AG10803 (cell line): Measurements from ENCODE around the gene UBE2A.

ENCODE experiments used
- DNase-seq: peaks from one replicate; pipeline ENCODE4 v3.0.0; 2010; ENCODE audit warnings: low read depth
- H3K4me3 ChIP-seq: 2 replicates; pipeline ENCODE4 v1.5.1; 2011; ENCODE audit warnings: mild to moderate bottlenecking, low read length, control low read depth
- TF ChIP-seq, protein P1 (sequence below): conservative IDR thresholded peaks from 2 replicates; pipeline ENCODE4 v1.5.1; 2011; ENCODE audit warnings: mild to moderate bottlenecking, low read length, control low read depth, inconsistent platforms

UBE2A gene

DNA sequence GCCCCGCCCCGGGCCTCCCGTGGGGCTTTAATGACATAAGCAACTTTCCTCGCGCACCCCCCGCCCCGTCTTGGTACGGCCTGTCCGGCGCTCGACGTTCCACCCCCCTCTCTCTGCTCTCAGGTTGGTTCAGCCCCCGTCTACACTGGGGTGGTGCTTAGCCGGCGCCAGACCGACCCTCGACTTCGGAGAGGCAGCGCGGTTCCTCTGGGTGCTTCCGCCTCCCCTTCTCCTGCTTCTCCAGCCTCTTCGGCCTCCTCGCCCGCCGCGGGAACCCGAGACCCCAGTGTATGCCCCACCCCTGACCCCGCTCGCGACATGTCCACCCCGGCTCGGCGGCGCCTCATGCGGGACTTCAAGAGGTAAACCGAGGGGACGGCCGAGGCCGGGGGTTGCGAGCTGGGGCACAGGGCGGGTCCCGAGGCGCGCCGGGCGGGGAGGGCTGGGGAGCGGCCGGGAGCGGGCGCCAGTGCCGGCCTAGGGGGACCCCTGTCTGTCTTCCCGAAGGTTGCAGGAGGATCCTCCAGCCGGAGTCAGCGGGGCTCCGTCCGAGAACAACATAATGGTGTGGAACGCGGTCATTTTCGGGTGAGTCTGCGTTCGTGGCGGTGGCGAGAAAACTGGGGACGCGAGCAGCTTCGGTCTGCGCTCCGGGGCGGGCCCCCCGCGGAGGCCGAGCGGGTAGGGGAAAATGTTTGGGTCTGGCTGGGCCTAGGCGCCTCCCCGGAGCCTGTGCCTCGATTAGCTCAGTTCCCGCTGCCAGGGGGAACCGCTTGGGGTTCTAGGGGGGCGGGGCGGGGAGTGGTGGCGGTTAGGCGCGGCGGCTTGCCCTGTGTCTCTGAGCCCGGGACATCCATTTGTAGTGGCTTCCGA is at the start of gene UBE2A:
Gene UBE2A (plus strand): TSS at position 170 of the 873 bp plus-strand sequence. CDS start 149 bp downstream, at position 319.
- peak; percentile 93 for DNase-seq
- peak within 1 kb of the TSS; percentile 71 for H3K4me3 ChIP-seq
- TF ChIP-seq, protein P1, sequence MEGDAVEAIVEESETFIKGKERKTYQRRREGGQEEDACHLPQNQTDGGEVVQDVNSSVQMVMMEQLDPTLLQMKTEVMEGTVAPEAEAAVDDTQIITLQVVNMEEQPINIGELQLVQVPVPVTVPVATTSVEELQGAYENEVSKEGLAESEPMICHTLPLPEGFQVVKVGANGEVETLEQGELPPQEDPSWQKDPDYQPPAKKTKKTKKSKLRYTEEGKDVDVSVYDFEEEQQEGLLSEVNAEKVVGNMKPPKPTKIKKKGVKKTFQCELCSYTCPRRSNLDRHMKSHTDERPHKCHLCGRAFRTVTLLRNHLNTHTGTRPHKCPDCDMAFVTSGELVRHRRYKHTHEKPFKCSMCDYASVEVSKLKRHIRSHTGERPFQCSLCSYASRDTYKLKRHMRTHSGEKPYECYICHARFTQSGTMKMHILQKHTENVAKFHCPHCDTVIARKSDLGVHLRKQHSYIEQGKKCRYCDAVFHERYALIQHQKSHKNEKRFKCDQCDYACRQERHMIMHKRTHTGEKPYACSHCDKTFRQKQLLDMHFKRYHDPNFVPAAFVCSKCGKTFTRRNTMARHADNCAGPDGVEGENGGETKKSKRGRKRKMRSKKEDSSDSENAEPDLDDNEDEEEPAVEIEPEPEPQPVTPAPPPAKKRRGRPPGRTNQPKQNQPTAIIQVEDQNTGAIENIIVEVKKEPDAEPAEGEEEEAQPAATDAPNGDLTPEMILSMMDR = peak; percentile 30

DNA sequence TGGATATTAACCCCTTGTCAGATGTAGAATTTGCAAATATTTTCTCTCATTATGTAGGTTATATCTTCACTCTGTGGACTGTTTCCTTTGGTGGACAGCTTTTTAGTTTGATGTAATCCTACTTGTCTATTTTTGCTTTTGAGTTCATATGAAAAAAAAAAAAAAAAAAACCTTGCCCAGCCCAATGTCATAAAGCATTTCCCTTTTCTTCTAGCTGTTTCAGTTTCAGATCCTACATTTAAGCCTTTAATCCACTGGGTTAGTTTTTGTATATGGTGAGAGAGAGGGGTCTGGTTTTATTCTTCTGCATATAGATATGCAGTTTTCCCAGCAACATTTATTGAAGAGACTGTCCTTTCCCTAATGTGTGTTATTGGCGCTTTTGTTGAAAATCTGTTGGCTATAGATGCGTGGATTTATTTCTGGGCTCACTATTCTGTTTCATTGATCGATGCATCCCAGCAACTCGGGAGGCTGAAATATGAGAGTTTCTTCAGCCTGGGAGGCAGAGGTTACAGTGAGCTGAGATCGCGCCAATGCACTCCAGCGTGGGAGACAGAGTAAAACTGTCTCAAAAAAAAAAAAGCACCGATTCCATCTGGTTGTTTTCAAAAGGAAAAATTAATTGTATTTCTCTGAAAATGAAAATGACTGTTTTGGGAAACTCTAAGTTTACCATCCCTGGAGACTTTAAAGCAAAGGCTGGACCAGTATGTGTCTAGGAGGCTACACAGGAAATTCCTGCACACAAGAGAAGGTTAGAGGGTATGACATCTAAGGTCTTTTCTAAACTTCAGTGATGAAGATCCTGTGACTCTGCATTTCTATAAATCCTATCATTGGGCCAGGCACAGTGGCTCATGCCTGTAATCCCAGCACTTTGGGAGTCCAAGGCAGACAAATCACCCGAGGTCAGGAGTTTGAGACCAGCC is 44.8 kb upstream of the UBE2A start:
- no peak overlapping the region for H3K4me3 ChIP-seq
- no peak for DNase-seq
- TF ChIP-seq, protein P1 = no peak

DNA sequence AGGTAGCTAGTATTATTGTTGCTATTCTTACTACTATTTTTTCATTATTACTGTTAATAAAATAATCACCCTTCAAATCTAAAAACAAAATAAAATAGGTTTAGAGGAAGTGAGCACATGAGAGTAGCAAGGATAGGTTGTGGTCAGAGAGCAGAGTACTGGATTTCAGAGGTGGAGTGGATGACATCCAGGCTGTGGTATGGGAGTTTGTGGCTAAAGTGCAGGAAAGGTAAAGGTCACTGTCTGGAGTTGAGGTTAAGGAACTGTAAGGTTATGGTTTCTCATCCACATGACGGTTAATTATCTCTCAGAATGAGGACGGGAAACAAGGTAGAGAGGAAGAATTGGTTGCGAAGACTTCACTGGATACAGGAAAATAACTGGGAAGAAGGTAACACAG is 36.9 kb upstream of the UBE2A start:
- no peak overlapping the region for H3K4me3 ChIP-seq
- no peak for DNase-seq
- TF ChIP-seq, protein P1 = no peak

DNA sequence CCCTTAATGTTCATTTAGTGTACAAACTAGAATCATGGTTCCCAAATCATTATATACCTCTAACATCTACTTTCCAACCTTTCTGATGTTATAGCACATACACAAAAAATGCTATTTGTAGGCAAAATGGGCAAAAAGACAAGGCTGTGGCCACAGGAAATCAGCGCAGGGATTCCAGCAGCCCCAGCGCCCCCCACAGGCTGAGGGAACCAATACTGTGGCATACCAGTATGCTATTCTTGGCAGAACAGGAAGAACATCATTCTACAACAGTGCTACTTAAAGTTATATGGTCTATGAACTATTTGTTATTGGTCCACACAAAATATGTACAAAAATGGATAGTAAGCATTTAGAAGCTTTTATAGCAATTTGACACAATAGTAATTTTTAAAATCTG is 34.5 kb upstream of the UBE2A start:
- H3K4me3 ChIP-seq = no peak overlapping the region
- no peak for DNase-seq
- TF ChIP-seq, protein P1 = no peak

DNA sequence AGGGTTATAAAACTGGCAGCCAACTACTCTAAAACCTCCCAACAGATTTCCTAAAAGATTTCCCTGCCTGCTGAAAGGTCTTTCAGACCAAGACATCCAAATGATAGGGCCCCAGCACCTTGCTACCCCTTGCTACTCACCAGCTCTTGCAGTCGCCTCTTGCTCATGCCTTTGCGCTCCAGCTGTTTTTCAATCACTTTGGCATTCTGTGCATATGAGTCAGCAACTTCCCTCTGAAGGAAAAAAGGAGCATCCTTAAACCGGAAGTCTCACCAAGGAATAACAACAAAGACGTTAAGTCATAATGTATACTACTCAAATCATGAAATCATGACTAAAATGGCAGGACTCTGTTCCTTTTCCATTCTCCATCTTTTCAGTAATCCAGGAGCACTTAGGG is 33.2 kb upstream of the UBE2A start:
- peak; percentile 72 for DNase-seq
- TF ChIP-seq, protein P1 = no peak
- H3K4me3 ChIP-seq = no peak overlapping the region

DNA sequence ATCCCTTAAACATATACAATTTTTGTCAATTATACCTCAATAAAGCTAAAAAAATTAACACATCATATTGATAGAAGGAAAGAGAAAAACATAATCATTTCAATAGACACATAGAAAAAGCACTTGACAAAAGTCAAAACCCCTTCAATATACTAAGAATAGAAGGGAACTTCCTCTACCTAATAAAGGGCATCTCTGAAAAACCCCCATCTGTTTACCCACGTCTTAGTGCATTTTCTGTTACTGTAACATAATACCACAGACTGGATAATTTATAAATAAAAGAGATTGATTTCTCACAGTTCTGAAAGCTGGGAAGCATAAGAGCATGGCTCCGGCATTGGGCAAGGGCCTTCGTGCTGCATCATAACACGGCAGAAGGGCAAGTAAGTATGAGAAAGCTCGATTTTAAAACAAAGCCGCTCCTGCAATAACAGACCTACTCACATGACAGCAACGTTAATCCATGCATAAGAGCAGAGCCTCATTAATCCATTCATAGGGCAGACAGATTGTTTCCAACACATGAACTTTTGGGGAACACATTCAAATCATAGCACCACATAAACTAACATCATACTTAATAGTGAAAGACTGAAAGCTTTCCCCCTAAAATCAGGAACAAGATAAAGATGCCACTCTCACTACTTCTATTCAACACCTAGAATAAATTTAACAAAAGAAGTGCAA is 24.9 kb upstream of the UBE2A start:
- H3K4me3 ChIP-seq = no peak overlapping the region
- TF ChIP-seq, protein P1 = no peak
- no peak for DNase-seq
